Stimulated activated CD4-positive, alpha-beta T cell treated with anti-CD3 and anti-CD28 coated beads, TNF-alpha, amount 100 ng/mL, for 24 hours (primary cell): ENCODE measurements around the gene HOXA9.

Source experiments
- DNase-seq, 3 experiments: peaks; one replicate each; pipeline ENCODE4 v3.0.0-alpha.2; 2020; ENCODE audit warnings: low read depth in 3 of 3

HOXA9 gene

DNA sequence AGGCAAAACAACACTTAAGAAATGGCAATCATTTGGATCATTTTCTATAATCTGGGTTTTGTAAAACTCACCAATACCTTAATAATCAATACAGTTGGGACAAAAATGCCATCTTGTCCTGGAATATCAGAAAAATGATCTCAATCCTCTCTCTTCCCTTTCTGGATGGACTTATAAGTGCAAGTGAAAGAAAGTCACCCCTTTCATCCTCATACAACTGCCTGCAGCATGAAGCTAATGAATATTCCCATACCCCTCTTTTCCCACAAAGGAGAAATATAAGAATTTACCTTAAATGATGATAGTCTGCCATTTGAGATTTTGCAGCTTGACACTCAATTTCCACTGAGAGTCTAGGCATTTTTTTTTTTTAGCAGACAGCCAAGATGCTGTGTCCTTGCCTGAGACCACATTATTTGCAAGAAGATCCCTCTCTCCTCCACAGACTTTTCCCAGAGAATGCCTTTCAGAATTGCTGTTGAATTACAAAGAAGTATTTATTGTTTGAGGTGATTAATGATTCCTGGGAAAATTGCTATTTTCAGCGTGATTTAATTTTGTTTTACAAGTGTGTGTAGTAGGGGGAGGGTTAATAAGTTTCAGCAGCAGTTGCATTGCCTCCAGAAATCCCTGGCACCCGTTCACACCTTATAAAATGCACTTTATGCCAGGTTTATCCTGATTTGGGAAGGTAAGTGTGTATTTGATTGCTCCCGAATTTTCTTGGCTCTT, 38.6 kb downstream of the HOXA9 start:
- DNase-seq: no peak

DNA sequence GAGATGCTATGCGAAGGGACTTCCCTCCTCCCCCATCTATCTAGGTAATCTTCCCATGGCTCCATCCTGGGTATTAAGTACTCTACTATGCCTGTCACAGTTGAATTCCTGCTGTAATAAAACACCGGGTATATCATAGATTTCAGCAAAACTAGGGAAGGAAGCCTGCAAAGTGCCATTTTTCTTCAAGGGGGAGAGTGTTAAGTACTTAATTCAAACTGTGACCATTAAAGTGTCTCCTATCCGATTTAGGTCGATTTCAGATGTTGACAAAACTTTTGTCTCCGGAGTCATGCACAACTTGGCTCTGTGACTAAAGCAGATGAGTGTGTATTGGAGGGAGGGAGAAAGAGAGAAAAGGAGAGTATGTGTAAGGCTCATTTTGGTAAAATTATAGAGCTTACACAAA, 39.3 kb downstream of the HOXA9 start:
- DNase-seq: no peak

DNA sequence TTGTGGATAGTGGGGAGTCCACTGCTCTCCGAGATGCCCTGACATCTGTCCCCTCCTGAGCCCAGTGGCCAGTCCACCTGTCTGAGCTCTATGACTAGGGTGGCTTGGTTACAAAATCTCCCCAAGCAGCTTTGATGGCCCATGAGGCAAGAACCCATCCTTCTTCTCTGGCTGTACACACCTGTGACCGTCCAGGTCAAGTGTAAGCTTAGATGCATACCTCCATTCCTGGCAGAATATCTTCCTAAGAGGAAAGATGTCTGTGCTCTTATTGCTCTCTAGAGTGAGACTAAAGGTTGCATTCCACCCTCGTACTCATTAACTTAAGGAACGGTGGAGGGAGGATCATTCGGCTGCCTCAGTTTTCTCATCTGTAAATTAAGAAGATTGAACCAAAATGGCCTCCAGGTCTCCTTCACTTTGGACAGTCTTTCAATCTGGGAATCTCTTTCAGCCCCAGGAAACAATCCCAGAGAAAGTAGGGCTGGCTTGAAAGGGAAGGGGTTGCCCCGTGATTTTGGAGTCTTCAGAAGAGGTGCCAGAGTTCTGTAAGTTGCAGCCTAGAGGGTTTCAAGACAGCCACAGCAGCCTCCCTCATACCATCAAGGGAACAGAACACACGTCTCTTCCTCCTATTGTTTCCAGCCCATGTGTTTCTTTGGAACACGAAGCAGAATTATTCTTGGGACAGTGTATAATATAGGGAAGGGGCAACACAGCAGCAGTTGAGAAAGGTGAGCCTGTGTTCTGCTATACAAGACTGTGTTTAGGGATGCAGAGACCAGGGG, 40.2 kb downstream of the HOXA9 start:
- DNase-seq: no peak

DNA sequence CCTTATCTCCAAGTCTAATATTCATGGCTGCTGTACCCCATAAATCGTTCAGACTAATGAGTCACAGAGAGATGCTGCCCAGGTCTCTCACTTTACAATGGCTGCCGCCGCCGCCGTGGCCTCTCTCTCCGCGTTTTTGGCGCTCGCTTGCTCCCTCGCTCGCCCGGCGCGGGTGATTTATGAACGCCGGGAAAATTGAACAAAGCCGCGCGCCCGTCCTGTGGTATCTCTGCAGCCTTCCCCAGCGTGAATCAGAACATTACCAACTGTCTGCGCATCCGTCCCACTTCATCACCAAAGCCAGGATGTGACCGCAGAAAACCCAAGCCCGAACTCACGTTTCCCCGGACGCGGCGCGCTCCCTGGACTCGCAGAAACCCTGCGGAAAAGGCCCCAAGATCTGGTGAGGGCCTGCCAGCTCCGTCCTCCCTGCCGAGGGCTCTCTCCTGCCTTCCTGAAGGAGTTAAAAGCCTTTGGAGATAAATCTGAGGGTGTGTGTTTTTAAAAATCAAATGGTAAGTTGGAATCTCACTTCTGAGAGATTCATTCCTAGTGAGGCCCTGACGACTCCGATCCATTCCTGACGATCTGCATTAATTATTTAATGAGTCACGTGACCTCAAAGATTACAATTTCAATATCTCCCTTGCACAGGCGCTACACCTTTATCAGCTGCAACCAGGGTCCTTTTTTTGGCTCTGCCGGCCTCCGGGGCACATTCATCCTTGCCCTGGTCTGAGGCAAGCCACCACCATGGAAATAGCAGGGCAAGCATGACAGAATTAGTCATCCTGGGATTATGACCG, 41.0 kb downstream of the HOXA9 start:
- no peak for DNase-seq

DNA sequence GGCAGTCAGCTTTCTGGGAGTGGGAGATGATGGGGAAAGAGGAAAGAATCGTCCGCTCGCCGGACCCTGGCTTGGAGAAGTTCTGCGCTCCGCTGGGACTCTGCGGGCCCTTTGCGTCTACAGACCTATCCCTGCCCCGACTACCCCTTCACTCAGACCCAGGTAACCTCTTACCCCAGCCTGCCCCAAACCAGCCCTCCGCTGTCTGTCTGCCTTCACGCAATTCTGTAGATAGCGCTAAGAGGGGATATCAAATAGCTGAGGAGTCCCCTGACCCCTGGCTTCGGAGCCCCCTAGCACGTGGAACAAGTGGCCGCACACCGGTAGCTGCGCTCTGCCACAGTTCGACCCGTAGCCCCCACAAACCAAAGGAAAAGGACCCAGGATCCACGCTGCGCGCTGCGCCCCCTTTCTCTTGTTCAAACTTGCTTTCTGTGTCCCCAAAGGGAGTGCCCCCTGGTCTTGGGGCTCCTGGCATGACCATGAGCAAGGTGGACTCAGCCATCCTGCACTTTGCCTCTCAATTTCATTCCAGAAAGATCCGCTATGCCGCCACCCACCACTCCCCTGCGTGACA, 41.8 kb downstream of the HOXA9 start:
- no peak for DNase-seq

GRCh38 chr7:27123007-27123476, 42.3 kb downstream of the HOXA9 start:
- no peak for DNase-seq

- DNase-seq: no peak
Measured at GRCh38 chr7:27122077-27122910, 43.0 kb downstream of the HOXA9 start.

DNA sequence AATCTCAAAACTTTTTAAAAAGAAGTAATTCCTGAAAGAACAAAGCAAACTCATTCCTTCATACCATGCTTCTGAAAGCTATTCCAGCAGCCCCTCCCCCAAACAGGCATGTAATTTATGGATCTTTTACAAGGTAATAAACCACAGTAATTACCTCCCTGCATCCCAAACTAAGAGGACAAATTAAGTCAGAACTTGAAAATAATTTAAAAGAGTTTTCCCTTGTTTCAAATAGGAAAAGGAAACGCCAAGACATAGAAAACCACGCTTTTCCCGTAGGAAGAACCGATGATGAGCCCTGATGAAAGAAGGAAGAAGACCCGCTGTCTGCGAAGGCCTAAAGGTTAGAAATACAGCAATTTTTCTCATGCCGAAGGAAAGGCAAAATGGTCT, 43.7 kb downstream of the HOXA9 start:
- DNase-seq: no peak

DNA sequence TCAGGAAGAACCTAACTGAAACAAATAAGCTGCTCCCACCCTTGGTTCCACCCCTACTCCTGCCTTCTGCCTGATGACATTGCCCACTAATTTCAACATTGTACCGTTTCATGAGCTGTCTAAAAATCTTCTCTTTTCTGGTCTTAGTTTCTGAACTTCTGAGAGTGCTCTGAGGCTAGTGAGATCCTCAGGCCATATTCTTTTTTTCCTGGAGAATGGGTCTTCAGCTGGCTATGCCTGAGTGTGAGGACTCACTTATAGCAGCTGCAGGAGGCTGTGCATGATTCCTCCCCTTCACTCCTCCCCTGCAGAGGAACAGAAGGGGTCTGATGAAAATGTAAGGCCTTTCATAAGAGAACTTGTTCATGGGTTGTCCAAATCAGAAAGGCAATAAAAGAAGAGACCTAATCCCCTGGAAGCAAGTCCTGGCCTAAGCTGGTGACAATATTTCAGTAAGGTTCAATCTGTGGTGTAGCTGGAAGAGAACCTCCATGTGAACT, 45.9 kb downstream of the HOXA9 start:
- DNase-seq: no peak

- DNase-seq: no peak
Measured at GRCh38 chr7:27118580-27118979, 46.8 kb downstream of the HOXA9 start.

DNA sequence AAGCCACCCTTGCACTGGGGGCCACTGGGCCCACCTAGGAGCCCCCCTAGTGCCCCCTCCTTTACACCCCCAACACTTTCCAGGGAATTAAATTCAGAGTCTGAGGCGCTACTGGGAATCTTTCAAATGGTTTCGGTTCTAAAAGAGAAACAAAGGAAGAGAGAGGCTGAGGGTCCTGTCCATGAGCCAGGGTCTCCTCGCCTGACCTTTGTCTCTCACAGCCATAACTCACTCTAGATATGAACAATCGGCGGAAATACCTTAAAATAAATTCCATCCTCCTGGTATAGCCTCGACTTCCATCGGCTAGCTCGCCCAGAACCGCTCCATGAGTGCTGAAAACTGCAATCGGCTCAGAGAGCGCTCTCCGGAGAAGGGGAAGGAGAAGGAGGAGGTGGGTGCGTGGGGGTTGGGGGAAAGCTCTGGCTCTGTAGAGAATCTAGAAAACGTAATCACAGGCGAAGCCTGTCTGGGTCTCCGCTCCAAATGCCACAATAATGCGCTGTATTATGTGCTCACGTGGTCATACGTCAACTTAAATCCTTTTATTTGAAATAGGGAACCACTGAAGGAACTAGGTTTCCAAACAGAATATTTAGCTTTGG, 47.3 kb downstream of the HOXA9 start:
- no peak for DNase-seq

DNA sequence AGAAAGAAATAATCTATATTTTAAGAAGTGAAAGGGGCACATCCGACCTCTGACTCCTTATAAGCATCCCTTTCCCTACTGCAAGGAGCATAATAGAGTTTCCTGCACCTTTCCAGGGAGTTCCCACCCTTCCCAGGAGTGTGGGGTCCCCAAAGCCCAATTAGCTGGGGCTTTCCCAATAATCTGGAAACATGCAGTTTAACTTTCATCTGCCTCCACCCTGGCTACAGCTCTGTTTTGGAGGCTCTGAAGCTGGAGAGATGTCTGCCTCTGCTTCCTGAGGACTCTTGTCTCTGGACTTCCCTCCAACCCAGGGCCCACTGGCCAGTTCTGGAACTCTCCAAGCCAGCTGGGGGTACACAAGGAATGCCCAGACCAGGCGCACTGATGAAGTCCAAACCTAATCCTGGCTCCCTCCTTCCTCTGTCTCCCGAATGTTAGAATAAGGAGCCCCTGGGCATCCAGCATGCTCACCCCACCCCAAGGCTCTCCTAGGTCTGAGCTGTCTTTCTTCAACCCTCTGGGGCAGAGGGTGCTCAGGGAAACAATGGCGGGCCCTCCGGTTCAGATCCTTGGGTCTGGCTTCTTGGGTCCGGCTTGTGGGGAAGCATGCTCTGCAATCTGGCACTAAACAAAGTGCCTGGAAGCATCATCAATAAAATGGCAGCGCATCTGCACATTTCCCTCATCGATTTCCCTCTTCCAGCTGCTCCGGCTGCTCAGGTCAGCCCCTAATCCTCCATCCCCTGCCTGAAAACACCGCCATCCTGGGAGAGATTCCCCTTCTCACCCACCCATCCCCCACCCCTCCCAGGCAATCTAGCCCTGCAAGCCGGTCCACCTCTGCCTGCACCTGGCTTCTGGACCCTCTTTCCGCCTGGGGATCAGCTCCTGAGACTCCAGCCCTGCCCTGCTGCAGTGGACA, 48.1 kb downstream of the HOXA9 start:
- no peak for DNase-seq

DNA sequence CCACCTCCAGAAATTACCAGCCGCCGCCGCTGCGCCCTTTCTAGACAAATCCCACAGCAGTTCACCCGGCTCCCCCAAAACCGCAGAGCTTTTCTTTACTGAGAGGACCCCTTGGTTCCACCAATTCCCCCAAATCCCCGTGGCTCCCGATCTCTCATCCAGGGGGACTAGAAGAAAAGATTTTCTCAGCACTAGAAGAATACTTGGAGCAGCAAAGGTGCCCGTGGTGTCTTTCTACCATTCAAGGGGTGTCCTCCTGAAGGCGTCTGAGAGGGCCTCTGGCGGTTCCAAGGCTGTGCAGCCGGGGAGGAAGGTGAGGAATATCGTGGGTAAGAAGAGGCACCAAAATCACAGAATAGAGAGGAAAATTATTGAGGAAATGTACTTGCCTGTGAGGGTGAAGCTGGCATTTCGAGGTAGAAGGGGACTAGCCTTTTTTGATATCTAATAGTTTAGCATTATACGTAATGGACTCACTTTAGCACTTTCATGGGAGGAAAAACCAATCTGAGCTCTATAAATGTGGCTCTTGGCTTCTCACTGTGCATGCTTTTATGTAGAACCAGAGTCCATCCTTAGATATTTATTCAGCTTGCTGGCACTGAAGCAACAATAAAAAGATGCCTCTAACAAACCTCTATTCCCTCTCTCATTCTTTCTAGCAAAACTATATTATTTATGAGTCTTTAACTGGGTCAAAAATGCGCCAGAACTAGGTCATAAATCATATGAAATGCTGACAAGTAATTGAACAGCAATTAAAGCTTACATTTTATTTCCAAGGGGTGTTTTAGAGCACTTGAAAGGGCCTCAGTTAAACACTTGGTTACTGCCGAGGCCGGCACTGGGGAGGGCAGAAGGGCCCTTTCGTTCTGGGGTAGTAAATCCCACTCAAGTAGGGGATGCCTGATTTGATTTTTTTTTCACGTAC, 49.0 kb downstream of the HOXA9 start:
- DNase-seq: no peak

GRCh38 chr7:27115221-27116026, 49.9 kb downstream of the HOXA9 start:
- no peak for DNase-seq

- no peak for DNase-seq
Measured at GRCh38 chr7:27114881-27115220, 50.5 kb downstream of the HOXA9 start.

DNA sequence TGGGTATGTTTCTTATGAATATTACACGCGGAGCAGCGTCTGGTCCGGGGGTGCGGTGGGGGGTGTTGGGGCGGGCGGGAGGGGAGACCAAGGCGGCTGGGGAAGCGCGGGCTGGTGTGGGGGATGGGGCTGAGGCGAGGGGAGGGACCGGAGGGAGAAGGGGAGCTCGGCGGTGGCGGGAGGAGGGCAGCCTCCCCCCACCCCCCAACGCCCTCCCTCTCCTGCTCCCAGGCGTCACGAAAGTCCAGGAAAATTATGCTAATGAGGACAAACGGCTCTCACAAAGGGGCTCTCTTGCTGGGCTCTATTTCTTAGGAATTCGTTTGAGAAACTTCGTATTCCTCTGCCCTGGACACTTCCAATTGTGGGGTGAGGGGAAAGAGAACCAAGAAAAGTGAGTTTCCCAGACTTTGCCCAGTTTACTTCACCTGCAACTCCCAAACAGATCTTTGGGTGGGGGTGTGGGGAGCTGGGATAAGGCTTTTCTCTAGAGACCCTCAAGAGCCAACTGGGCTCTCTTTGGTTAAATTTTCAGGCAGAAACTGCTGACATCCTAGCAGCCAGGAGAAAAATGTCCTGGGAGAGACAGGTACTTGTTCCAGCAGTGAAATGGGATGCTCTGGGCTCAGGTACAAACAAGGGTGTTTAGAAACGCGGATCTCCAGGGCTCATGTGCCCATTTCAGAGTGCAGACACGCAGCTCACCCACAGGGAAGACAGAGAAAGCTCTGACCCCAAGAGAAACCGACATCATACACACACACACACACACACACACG, 51.2 kb downstream of the HOXA9 start:
- DNase-seq: no peak
